Esophagus muscularis mucosa (tissue), 4 donors: ENCODE data around the gene THAP4. TPM values are rescaled to one million over a fixed set of nuclear protein-coding genes. Genes with fewer than 3 reads are reported as not detected.
A peak's percentile ranks its signal among the peaks of the same experiment; 100 is the strongest.

Source experiments
- DNase-seq: peaks from one replicate; pipeline ENCODE4 v3.0.0-alpha.2; 2017; ENCODE audit errors: extremely low spot score
- H3K27ac ChIP-seq, 4 donors: fragments of 200-600 bp; sonication (generic); replicated peaks in 1 of 4; 1 replicate in 3 of 4; 2 replicates in 1 of 4; pipeline ENCODE4 v1.5.1; 2016 to 2019; ENCODE audit warnings: mild to moderate bottlenecking in 1 of 4
- H3K27me3 ChIP-seq, 4 donors: fragments of 200-600 bp; sonication (generic); one replicate each; pipeline versions ENCODE4 v1.5.1 to v1.6.0; 2016 to 2019
- H3K36me3 ChIP-seq, 4 donors: fragments of 200-600 bp; sonication (generic); one replicate each; pipeline ENCODE4 v1.5.1; 2016 to 2019
- H3K4me1 ChIP-seq, 4 donors: fragments of 200-600 bp; sonication (generic); one replicate each; pipeline ENCODE4 v1.5.1; 2016 to 2019
- H3K4me3 ChIP-seq, 4 donors: fragments of 200-600 bp; sonication (generic); 1 replicate in 2 of 4; 2 replicates in 2 of 4; pipeline ENCODE4 v1.5.1; 2016 to 2019; ENCODE audit warnings: mild to moderate bottlenecking in 4 of 4, moderate library complexity in 1 of 4
- H3K9me3 ChIP-seq, 4 donors: fragments of 200-600 bp; sonication (generic); 1 replicate in 3 of 4; 2 replicates in 1 of 4; pipeline ENCODE4 v1.5.1; 2016 to 2019
- EP300 ChIP-seq: sonication (generic); formaldehyde crosslinking; IDR thresholded peaks from one replicate; pipeline ENCODE4 v1.6.1; 2017; ENCODE audit warnings: antibody characterized with exemption
- POLR2A ChIP-seq: fragments of 450-650 bp; IDR thresholded peaks from one replicate; pipeline ENCODE4 v1.6.1; 2017; ENCODE audit warnings: antibody characterized with exemption, moderate library complexity, mild to moderate bottlenecking, low read depth
- POLR2AphosphoS5 ChIP-seq, 2 donors: sonication (generic); formaldehyde crosslinking; IDR thresholded peaks; one replicate each; pipeline ENCODE4 v1.6.1; 2017; ENCODE audit warnings: antibody characterized with exemption in 2 of 2
- WGBS: methylation state at CpG from one replicate; pipeline ENCODE4 v1.1.5; 2018; 5-methylcytosine and 5-hydroxymethylcytosine counted together
- intact Hi-C: fragments of 100-400 bp; cut with DNase I; formaldehyde crosslinking; loops from one replicate; pipeline ENCODE4 v1.15.1; 2023
- total RNA-seq, 4 donors: library from RNA; depleted of rRNA; stranded (reverse); fragments of >200 nt; gene quantifications; one replicate each; pipeline versions ENCODE4 v1.1.0 to v1.2.1, GENCODE V29; 2016
- TF ChIP-seq, protein P1 (sequence below), 3 experiments: fragments of 200-600 bp in 2 of 3; fragments of 450-650 bp in 1 of 3; sonication (generic) in 2 of 3; IDR thresholded peaks; one replicate each; pipeline ENCODE4 v1.5.1; 2017 to 2019; ENCODE audit warnings: antibody characterized with exemption in 3 of 3, mild to moderate bottlenecking in 2 of 3, moderate library complexity in 1 of 3

The THAP4 gene
- total RNA-seq, 4 donors from 2014 or later, result 37.0 to 69.8 (median 49.6) TPM

DNA sequence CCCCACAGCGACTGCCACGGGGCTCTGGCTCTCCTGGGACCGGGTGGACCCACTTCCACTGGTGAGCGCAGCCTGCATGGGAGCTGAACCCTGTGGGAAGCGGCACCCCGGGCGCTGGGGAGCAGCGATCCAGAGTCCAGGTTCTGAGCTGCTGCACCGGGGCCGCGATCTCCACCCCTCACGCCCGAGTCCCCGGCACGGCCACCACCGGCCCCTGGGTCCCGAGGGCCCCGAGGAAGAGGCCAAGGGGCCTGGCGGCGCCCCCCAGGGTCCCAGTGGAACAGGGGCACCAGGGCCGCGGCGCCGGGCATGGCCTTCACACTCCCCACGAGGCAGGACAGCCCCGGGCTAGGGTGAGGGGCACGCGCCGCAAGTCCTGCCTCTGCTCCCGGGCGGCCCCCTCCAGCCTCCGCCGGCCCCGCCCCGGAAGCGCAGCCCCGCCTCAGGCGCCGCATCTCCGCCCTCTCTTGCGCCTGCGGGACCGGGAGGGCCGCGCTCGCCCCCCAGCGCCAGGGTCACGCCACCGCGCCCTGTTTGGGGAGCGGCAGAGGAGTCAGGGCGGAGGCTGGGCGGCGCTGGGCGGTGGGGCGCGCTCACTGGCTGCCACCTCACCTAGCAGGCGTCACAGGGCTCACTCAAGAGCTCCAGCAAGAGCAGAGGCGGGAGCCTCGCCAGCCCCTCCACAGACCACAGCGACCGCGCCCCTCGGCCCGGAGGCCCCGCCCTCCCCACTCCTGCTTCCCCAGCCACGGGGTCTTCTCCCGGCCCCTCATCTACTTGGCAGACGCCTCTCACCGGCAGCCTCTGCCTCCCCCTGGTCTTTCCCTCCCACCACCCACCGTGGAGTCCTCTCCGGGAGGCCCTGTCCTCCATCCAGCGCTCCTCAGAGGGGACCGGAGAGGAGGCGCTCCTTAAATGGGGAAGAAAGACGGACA lies 26.8 kb downstream of the THAP4 start:
- peaks cover 9 to 44% (median 27%) of the 10 kb centered on the region in 4 donors for H3K4me1 ChIP-seq
- peak overlapping the region; percentile 68 to 78 (median 72) for H3K4me3 ChIP-seq
- H3K36me3 ChIP-seq, result peaks cover under 1 to 28% (median 9%) of the 10 kb centered on the region in 4 donors
- H3K27ac ChIP-seq, result peak overlapping the region; percentile 85 to 87 (median 86)
- no peaks in the 10 kb centered on the region for H3K27me3 ChIP-seq
- 6% methylated on average over 34 of the region's 76 CpGs for WGBS
- intact Hi-C loops, result loop anchor here (5.0 kb wide), 1 partner anchor 103 kb away; the partner anchor contains the start of gene STK25
- H3K9me3 ChIP-seq, result no peaks in the 10 kb centered on the region
- no peak for DNase-seq
- TF ChIP-seq, protein P1, sequence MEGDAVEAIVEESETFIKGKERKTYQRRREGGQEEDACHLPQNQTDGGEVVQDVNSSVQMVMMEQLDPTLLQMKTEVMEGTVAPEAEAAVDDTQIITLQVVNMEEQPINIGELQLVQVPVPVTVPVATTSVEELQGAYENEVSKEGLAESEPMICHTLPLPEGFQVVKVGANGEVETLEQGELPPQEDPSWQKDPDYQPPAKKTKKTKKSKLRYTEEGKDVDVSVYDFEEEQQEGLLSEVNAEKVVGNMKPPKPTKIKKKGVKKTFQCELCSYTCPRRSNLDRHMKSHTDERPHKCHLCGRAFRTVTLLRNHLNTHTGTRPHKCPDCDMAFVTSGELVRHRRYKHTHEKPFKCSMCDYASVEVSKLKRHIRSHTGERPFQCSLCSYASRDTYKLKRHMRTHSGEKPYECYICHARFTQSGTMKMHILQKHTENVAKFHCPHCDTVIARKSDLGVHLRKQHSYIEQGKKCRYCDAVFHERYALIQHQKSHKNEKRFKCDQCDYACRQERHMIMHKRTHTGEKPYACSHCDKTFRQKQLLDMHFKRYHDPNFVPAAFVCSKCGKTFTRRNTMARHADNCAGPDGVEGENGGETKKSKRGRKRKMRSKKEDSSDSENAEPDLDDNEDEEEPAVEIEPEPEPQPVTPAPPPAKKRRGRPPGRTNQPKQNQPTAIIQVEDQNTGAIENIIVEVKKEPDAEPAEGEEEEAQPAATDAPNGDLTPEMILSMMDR (IDR thresholded peaks at IDR 0.05), result peak; percentile 63 to 81 (median 80)
- TF ChIP-seq POLR2A, result no peak
- no peak for TF ChIP-seq EP300
- TF ChIP-seq POLR2AphosphoS5 (IDR thresholded peaks at IDR 0.05), result peak; percentile 74 to 77

DNA sequence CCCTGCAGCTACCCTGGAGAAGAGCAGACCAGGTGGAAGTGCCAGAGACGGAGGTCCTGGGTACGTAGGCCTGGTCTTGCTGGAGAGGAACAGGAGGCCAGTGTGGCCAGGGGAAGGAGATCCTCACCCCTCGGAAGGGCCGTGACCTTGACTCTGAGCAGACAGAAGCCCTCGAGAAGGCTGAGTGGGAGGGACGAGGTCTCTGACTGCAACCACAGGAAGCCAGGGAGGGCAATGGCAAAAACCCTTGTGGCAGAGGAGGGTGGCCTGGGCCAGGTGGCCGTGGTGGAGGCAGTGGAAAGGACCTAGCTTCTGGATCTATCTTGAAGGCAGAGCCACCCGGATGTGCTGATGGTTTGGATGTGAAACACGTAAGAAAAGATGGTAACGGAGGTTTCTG lies 28.1 kb downstream of the THAP4 start:
- H3K27me3 ChIP-seq, result no peaks in the 10 kb centered on the region
- no peak for TF ChIP-seq POLR2AphosphoS5 (IDR thresholded peaks at IDR 0.05)
- TF ChIP-seq, protein P1 (IDR thresholded peaks at IDR 0.05), result no peak
- no peak for TF ChIP-seq EP300
- TF ChIP-seq POLR2A, result no peak
- no peak for DNase-seq
- H3K27ac ChIP-seq, result no peak overlapping the region
- no peaks in the 10 kb centered on the region for H3K9me3 ChIP-seq
- H3K4me1 ChIP-seq, result peaks cover 9 to 44% (median 27%) of the 10 kb centered on the region in 4 donors
- H3K36me3 ChIP-seq, result peaks cover 10 to 40% (median 19%) of the 10 kb centered on the region in 4 donors
- WGBS, result 88% methylated on average over 10 of the region's 10 CpGs
- H3K4me3 ChIP-seq, result no peak overlapping the region
- intact Hi-C loops, result no loop called here

DNA sequence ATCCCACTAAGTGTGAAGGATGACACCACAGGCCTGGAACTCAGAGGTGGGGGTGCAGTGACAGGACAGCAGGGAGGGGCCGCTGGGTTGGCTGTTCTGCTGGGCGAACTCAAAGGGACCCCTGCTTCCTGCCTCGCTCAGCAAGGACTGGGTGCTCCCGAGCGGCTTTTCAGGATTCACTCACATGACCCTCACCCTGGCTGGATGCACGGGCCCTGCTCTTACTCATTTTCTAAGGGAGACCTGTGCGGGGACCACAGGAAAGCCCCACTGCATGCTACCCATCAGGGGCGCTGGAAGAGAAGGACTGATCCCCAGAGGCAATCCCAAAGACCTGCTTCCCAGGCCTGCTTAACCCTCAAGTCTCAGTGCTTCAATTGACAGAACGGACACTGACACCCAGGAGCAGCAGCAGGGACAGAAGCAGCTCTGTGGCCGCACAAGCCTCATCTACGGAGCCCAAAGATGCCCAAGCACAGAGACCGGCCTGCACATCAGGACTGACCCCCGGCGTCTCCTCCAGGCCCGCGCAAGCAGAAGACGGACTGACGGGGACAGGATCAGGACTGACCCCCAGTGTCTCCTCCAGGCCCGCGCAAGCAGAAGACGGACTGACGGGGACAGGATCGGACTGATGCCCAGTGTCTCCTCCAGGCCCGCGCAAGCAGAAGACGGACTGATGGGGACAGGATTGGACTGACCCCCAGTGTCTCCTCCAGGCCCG lies 29.6 kb downstream of the THAP4 start:
- Histone ChIP-seq H3K4me3 (no peak overlapping the region), H3K36me3 (peaks cover 21 to 54% (median 32%) of the 10 kb centered on the region in 4 donors), H3K27me3 (no peaks in the 10 kb centered on the region), H3K9me3 (no peaks in the 10 kb centered on the region), H3K4me1 (peaks cover 9 to 37% (median 25%) of the 10 kb centered on the region in 4 donors), H3K27ac (no peak overlapping the region)
- TF ChIP-seq POLR2AphosphoS5 (IDR thresholded peaks at IDR 0.05) (no peak), EP300 (no peak), POLR2A (no peak)
- TF ChIP-seq, protein P1 (IDR thresholded peaks at IDR 0.05), result no peak
- intact Hi-C loops, result no loop called here
- 95% methylated on average over 25 of the region's 27 CpGs for whole genome bisulfite sequencing
- DNase-seq, result no peak

DNA sequence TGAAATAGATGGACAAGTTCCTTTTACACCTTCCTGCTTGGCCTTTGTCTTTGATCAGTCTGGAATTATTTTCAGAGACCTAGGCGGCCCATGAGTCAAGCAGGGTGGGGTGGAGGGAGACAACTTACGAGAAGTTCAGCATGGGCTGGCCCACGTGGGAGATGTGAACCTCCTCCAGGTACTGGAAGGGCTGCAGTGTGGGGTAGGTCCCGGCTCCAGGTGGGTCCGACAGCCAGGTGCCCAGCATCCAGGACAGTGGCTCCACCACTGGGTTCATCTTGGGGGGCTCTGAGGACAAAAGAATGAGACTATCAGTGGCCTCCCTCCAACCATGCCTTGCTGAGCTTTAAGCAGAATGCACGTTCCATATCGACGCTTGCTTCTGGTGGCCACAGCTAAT lies 30.8 kb downstream of the THAP4 start:
- H3K36me3 ChIP-seq, result peaks cover 29 to 66% (median 44%) of the 10 kb centered on the region in 4 donors
- DNase-seq, result no peak
- H3K9me3 ChIP-seq, result no peaks in the 10 kb centered on the region
- intact Hi-C loops, result no loop called here
- no peak overlapping the region for H3K27ac ChIP-seq
- H3K4me3 ChIP-seq, result no peak overlapping the region
- H3K27me3 ChIP-seq, result no peaks in the 10 kb centered on the region
- TF ChIP-seq, protein P1 (IDR thresholded peaks at IDR 0.05), result no peak
- TF ChIP-seq POLR2A, result no peak
- TF ChIP-seq EP300, result no peak
- no peak for TF ChIP-seq POLR2AphosphoS5 (IDR thresholded peaks at IDR 0.05)
- WGBS, result 96% methylated on average over 6 of the region's 8 CpGs
- peaks cover 9 to 27% (median 20%) of the 10 kb centered on the region in 4 donors for H3K4me1 ChIP-seq
